Nephron progenitor cell (in vitro differentiated cells): ENCODE measurements around the gene CADM1.

Experiments
- DNase-seq: peaks from one replicate; pipeline ENCODE4 v3.0.0; 2021
- H3K27ac Mint-ChIP-seq: 2 replicates; pipeline ENCODE4 v1.8.0; 2021; ENCODE audit warnings: mild to moderate bottlenecking, moderate library complexity, mixed read lengths
- H3K27me3 Mint-ChIP-seq: 2 replicates; pipeline ENCODE4 v1.8.0; 2021; ENCODE audit warnings: mild to moderate bottlenecking, low read depth, mixed read lengths; ENCODE audit not compliant: poor library complexity
- H3K36me3 Mint-ChIP-seq: 2 replicates; pipeline ENCODE4 v1.8.0; 2021; ENCODE audit warnings: low read depth, mixed read lengths
- H3K4me1 Mint-ChIP-seq: 2 replicates; pipeline ENCODE4 v1.8.0; 2021; ENCODE audit warnings: mixed read lengths
- H3K4me3 Mint-ChIP-seq: 2 replicates; pipeline ENCODE4 v1.8.0; 2021; ENCODE audit warnings: mild to moderate bottlenecking, moderate library complexity, mixed read lengths
- H3K9me3 Mint-ChIP-seq: 2 replicates; pipeline ENCODE4 v1.8.0; 2021; ENCODE audit warnings: mild to moderate bottlenecking, moderate library complexity, mixed read lengths
- TF ChIP-seq, protein P1 (sequence below): fragments of 200-600 bp; sonication (generic); IDR thresholded peaks from 2 replicates; pipeline ENCODE4 v1.5.0; 2021; ENCODE audit warnings: antibody characterized with exemption

Gene CADM1

GRCh38 chr11:115267238-115267781 is 236.9 kb downstream of the CADM1 start:
- Mint-ChIP-seq H3K4me3 (no peak overlapping the region), H3K36me3 (peaks cover 21% of the 10 kb centered on the region), H3K9me3 (no peaks in the 10 kb centered on the region), H3K27me3 (no peaks in the 10 kb centered on the region), H3K27ac (peak overlapping the region; percentile 80), H3K4me1 (peaks cover 72% of the 10 kb centered on the region)
- no peak for DNase-seq
- TF ChIP-seq, protein P1, sequence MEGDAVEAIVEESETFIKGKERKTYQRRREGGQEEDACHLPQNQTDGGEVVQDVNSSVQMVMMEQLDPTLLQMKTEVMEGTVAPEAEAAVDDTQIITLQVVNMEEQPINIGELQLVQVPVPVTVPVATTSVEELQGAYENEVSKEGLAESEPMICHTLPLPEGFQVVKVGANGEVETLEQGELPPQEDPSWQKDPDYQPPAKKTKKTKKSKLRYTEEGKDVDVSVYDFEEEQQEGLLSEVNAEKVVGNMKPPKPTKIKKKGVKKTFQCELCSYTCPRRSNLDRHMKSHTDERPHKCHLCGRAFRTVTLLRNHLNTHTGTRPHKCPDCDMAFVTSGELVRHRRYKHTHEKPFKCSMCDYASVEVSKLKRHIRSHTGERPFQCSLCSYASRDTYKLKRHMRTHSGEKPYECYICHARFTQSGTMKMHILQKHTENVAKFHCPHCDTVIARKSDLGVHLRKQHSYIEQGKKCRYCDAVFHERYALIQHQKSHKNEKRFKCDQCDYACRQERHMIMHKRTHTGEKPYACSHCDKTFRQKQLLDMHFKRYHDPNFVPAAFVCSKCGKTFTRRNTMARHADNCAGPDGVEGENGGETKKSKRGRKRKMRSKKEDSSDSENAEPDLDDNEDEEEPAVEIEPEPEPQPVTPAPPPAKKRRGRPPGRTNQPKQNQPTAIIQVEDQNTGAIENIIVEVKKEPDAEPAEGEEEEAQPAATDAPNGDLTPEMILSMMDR: no peak

- Mint-ChIP-seq H3K4me3 (no peak overlapping the region), H3K27ac (no peak overlapping the region), H3K27me3 (no peaks in the 10 kb centered on the region), H3K4me1 (peaks cover 68% of the 10 kb centered on the region), H3K9me3 (no peaks in the 10 kb centered on the region), H3K36me3 (peaks cover 24% of the 10 kb centered on the region)
- DNase-seq: no peak
- TF ChIP-seq, protein P1: no peak
These were observed 238.1 kb downstream of the CADM1 start for GRCh38 chr11:115266066-115266639.

GRCh38 chr11:115263799-115264656 is 240.2 kb downstream of the CADM1 start:
- Mint-ChIP-seq H3K9me3 (no peaks in the 10 kb centered on the region), H3K4me3 (no peak overlapping the region), H3K36me3 (peaks cover 29% of the 10 kb centered on the region), H3K4me1 (peaks cover 51% of the 10 kb centered on the region), H3K27ac (peak overlapping the region; percentile 30), H3K27me3 (no peaks in the 10 kb centered on the region)
- TF ChIP-seq, protein P1: no peak
- no peak for DNase-seq

GRCh38 chr11:115258216-115258615 is 246.0 kb downstream of the CADM1 start:
- TF ChIP-seq, protein P1: no peak
- H3K4me3 Mint-ChIP-seq: no peak overlapping the region
- peak overlapping the region; percentile 79 for H3K27ac Mint-ChIP-seq

GRCh38 chr11:115257678-115258077 is 246.5 kb downstream of the CADM1 start:
- Mint-ChIP-seq H3K36me3 (peaks cover 20% of the 10 kb centered on the region), H3K27ac (no peak overlapping the region), H3K27me3 (no peaks in the 10 kb centered on the region), H3K9me3 (no peaks in the 10 kb centered on the region), H3K4me1 (peaks cover 63% of the 10 kb centered on the region), H3K4me3 (no peak overlapping the region)
- TF ChIP-seq, protein P1: no peak
- DNase-seq: no peak

More at GRCh38 chr11:115258216-115258615, 246.0 kb downstream of the CADM1 start:
- no peak for DNase-seq
- peaks cover 24% of the 10 kb centered on the region for H3K36me3 Mint-ChIP-seq
- peaks cover 57% of the 10 kb centered on the region for H3K4me1 Mint-ChIP-seq
- H3K27me3 Mint-ChIP-seq: no peaks in the 10 kb centered on the region
- H3K9me3 Mint-ChIP-seq: no peaks in the 10 kb centered on the region
